IMR-90 (cell line): ENCODE results near the gene WFDC10A.

ENCODE experiments used
- BHLHE40 ChIP-seq: fragments of 150-350 bp; IDR thresholded peaks from 2 replicates; pipeline ENCODE4 v1.6.1; 2016; ENCODE audit warnings: mild to moderate bottlenecking, low read depth, low read length
- CEBPB ChIP-seq: IDR thresholded peaks from 2 replicates; pipeline ENCODE4 v1.6.1; 2012; ENCODE audit warnings: low read depth, low read length, improper control_type of control experiment
- CHD1 ChIP-seq: IDR thresholded peaks from 2 replicates; pipeline ENCODE4 v1.6.1; 2012; ENCODE audit warnings: low read depth, low read length, improper control_type of control experiment
- CTCF ChIP-seq: conservative IDR thresholded peaks from 2 replicates; pipeline ENCODE4 v1.5.1; 2012; ENCODE audit warnings: mild to moderate bottlenecking, low read depth, low read length, improper control_type of control experiment
- FOS ChIP-seq: fragments of 150-350 bp; IDR thresholded peaks from 2 replicates; pipeline ENCODE4 v1.6.1; 2016; ENCODE audit warnings: low read depth, low read length
- MAFK ChIP-seq: IDR thresholded peaks from 2 replicates; pipeline ENCODE4 v1.6.1; 2012; ENCODE audit warnings: low read depth, low read length, improper control_type of control experiment
- MAZ ChIP-seq: IDR thresholded peaks from 2 replicates; pipeline ENCODE4 v1.6.1; 2012; ENCODE audit warnings: low read depth, mild to moderate bottlenecking, low read length, improper control_type of control experiment, moderate library complexity, borderline replicate concordance
- MXI1 ChIP-seq: IDR thresholded peaks from 2 replicates; pipeline ENCODE4 v1.6.1; 2012; ENCODE audit warnings: low read depth, mild to moderate bottlenecking, low read length, moderate library complexity, borderline replicate concordance
- POLR2A ChIP-seq: IDR thresholded peaks from 2 replicates; pipeline ENCODE4 v1.6.1; 2012; ENCODE audit warnings: mild to moderate bottlenecking, low read depth, low read length
- RAD21 ChIP-seq: IDR thresholded peaks from 2 replicates; pipeline ENCODE4 v1.6.1; 2012; ENCODE audit warnings: low read length, improper control_type of control experiment
- RCOR1 ChIP-seq: IDR thresholded peaks from 2 replicates; pipeline ENCODE4 v1.6.1; 2012; ENCODE audit warnings: mild to moderate bottlenecking, low read length, improper control_type of control experiment; ENCODE audit not compliant: insufficient replicate concordance
- RFX5 ChIP-seq: IDR thresholded peaks from 2 replicates; pipeline ENCODE4 v1.8.0; 2012; ENCODE audit warnings: low read depth, mild to moderate bottlenecking, low read length, moderate library complexity
- SMC3 ChIP-seq: fragments of 150-350 bp; IDR thresholded peaks from 2 replicates; pipeline ENCODE4 v1.6.1; 2016; ENCODE audit warnings: low read depth, mild to moderate bottlenecking, antibody characterized with exemption, low read length, moderate library complexity
- TF ChIP-seq, protein P1 (sequence below): fragments of 150-350 bp; IDR thresholded peaks from 2 replicates; pipeline ENCODE4 v1.6.1; 2017; ENCODE audit warnings: mild to moderate bottlenecking, antibody characterized with exemption, low read length, low read depth

DNA sequence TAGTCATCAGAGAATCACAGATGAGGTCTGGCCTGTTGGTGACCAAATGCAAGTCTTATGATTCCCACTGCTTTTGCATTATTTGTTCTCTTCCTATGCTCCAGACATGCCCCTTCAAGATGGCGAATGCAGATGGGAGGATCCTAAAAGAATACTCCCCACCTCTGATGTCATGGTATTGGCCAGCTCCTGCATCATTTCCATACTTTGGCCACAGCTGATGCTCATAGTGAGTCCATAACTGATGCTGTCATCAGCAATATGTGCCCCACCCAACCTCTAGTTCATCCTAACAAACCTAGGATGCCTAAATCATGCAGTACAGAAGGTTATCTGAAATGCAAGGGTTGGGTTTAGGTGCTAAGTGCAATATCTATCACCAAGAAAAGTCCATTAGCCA, 7.0 kb downstream of the WFDC10A start:
- no peak for TF ChIP-seq CTCF
- TF ChIP-seq CEBPB = no peak
- TF ChIP-seq FOS = no peak
- TF ChIP-seq RAD21 = no peak
- TF ChIP-seq BHLHE40 = no peak
- no peak for TF ChIP-seq POLR2A
- no peak for TF ChIP-seq MAZ
- no peak for TF ChIP-seq MXI1
- TF ChIP-seq, protein P1, sequence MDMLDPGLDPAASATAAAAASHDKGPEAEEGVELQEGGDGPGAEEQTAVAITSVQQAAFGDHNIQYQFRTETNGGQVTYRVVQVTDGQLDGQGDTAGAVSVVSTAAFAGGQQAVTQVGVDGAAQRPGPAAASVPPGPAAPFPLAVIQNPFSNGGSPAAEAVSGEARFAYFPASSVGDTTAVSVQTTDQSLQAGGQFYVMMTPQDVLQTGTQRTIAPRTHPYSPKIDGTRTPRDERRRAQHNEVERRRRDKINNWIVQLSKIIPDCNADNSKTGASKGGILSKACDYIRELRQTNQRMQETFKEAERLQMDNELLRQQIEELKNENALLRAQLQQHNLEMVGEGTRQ = no peak
- TF ChIP-seq SMC3 = no peak
- TF ChIP-seq RFX5 = no peak
- TF ChIP-seq MAFK = no peak
- TF ChIP-seq RCOR1 = no peak
- no peak for TF ChIP-seq CHD1
